Trophoblast cell (in vitro differentiated cells and primary cell): ENCODE measurements around the gene ARL14EP.

Experiments
- DNase-seq, 2 donors: peaks; one replicate each; pipeline ENCODE4 v3.0.0-alpha.2; 2016
- H2AFZ ChIP-seq: 2 replicates; pipeline ENCODE4 v1.6.1; 2013; ENCODE audit warnings: low read length, moderate library complexity, mild to moderate bottlenecking; ENCODE audit not compliant: insufficient read depth, poor library complexity
- H2AK5ac ChIP-seq: 2 replicates; pipeline ENCODE4 v1.6.1; 2013; ENCODE audit warnings: mild to moderate bottlenecking, low read length
- H2BK120ac ChIP-seq: 2 replicates; pipeline ENCODE4 v1.6.1; 2013; ENCODE audit warnings: low read length, mild to moderate bottlenecking, moderate library complexity; ENCODE audit not compliant: insufficient read depth, poor library complexity
- H2BK12ac ChIP-seq: 2 replicates; pipeline ENCODE4 v1.6.1; 2013; ENCODE audit warnings: mild to moderate bottlenecking, low read length, moderate library complexity
- H2BK5ac ChIP-seq: 2 replicates; pipeline ENCODE4 v1.6.1; 2013; ENCODE audit warnings: low read length, low read depth, moderate library complexity, mild to moderate bottlenecking; ENCODE audit not compliant: poor library complexity
- H3K14ac ChIP-seq: 2 replicates; pipeline ENCODE4 v1.6.1; 2013; ENCODE audit warnings: mild to moderate bottlenecking, low read length
- H3K18ac ChIP-seq: 2 replicates; pipeline ENCODE4 v1.6.1; 2013; ENCODE audit warnings: mild to moderate bottlenecking, low read length
- H3K23ac ChIP-seq: 2 replicates; pipeline ENCODE4 v1.6.1; 2013; ENCODE audit warnings: low read length
- H3K27ac ChIP-seq: 2 replicates; pipeline ENCODE4 v1.5.1; 2013; ENCODE audit warnings: low read depth, mild to moderate bottlenecking, inconsistent platforms, low read length, moderate library complexity
- H3K27me3 ChIP-seq: 2 replicates; pipeline ENCODE4 v1.6.1; 2013; ENCODE audit warnings: inconsistent platforms, mild to moderate bottlenecking, low read length, moderate library complexity; ENCODE audit not compliant: insufficient read depth
- H3K36me3 ChIP-seq, 2 experiments: 1 replicate in 1 of 2; 2 replicates in 1 of 2; pipeline ENCODE4 v1.6.1; 2013; ENCODE audit warnings: low read length in 2 of 2, mild to moderate bottlenecking in 2 of 2, moderate library complexity in 1 of 2; ENCODE audit not compliant: insufficient read depth in 2 of 2, control insufficient read depth in 1 of 2
- H3K4ac ChIP-seq: 2 replicates; pipeline ENCODE4 v1.6.1; 2013; ENCODE audit warnings: low read depth, mild to moderate bottlenecking, low read length, moderate library complexity
- H3K4me1 ChIP-seq, 2 experiments: 1 replicate in 1 of 2; 2 replicates in 1 of 2; pipeline ENCODE4 v1.6.1; 2013; ENCODE audit warnings: low read length in 2 of 2, mild to moderate bottlenecking in 2 of 2, moderate library complexity in 1 of 2; ENCODE audit not compliant: insufficient read depth in 2 of 2, control insufficient read depth in 1 of 2
- H3K4me2 ChIP-seq: 2 replicates; pipeline ENCODE4 v1.6.1; 2013; ENCODE audit warnings: inconsistent platforms, mild to moderate bottlenecking, low read length, moderate library complexity
- H3K4me3 ChIP-seq: 2 replicates; pipeline ENCODE4 v1.5.1; 2013; ENCODE audit warnings: mild to moderate bottlenecking, low read depth, low read length, inconsistent platforms
- H3K79me1 ChIP-seq: one replicate; pipeline ENCODE4 v1.6.1; 2013; ENCODE audit warnings: low read length
- H3K79me2 ChIP-seq: 2 replicates; pipeline ENCODE4 v1.6.1; 2013; ENCODE audit warnings: low read length, mild to moderate bottlenecking; ENCODE audit not compliant: control insufficient read depth, insufficient read depth, poor library complexity
- H3K9ac ChIP-seq: 2 replicates; pipeline ENCODE4 v1.6.1; 2013; ENCODE audit warnings: mild to moderate bottlenecking, low read length
- H3K9me3 ChIP-seq: 2 replicates; pipeline ENCODE4 v1.6.1; 2013; ENCODE audit warnings: low read depth, mild to moderate bottlenecking, control low read depth, inconsistent platforms, low read length; ENCODE audit not compliant: insufficient read depth
- H4K12ac ChIP-seq: 2 replicates; pipeline ENCODE4 v1.6.1; 2013; ENCODE audit warnings: low read depth, mild to moderate bottlenecking, low read length, moderate library complexity
- H4K8ac ChIP-seq: 2 replicates; pipeline ENCODE4 v1.6.1; 2013; ENCODE audit warnings: low read depth, mild to moderate bottlenecking, low read length, moderate library complexity
- H4K91ac ChIP-seq: one replicate; pipeline ENCODE4 v1.6.1; 2013; ENCODE audit warnings: low read depth, mild to moderate bottlenecking, low read length, moderate library complexity
- WGBS: extraction: QIAGEN DNeasy Blood & Tissue Kit; methylation state at CpG from one replicate; pipeline ENCODE4 v1.1.7; 2013; ENCODE audit warnings: missing lambda C conversion rate; ENCODE audit not compliant: insufficient read length, insufficient coverage; ENCODE audit errors: extremely low coverage; 5-methylcytosine and 5-hydroxymethylcytosine counted together

The ARL14EP gene

GRCh38 chr11:30282289-30282631 lies 40.6 kb upstream of the ARL14EP start:
- no peak overlapping the region for H2AK5ac ChIP-seq
- no peak overlapping the region for H3K9ac ChIP-seq
- H3K4me1 ChIP-seq = no peaks in the 10 kb centered on the region
- no peak overlapping the region for H2BK120ac ChIP-seq
- no peaks in the 10 kb centered on the region for H3K9me3 ChIP-seq
- H3K4ac ChIP-seq = no peak overlapping the region
- H2BK5ac ChIP-seq = no peak overlapping the region
- no peak overlapping the region for H4K12ac ChIP-seq
- no peak overlapping the region for H4K8ac ChIP-seq
- no peak overlapping the region for H4K91ac ChIP-seq
- H3K79me1 ChIP-seq = no peaks in the 10 kb centered on the region
- H3K36me3 ChIP-seq = no peaks in the 10 kb centered on the region
- H3K14ac ChIP-seq = no peak overlapping the region
- no peak overlapping the region for H3K27ac ChIP-seq
- no peak overlapping the region for H3K4me2 ChIP-seq
- no peaks in the 10 kb centered on the region for H3K27me3 ChIP-seq
- no peak overlapping the region for H3K23ac ChIP-seq
- H3K18ac ChIP-seq = no peak overlapping the region
- H3K4me3 ChIP-seq = no peak overlapping the region
- no CpG with 5 or more reads among the region's 3 CpGs for WGBS
- no peaks in the 10 kb centered on the region for H3K79me2 ChIP-seq
- no peak for DNase-seq
- H2AFZ ChIP-seq = no peak overlapping the region
- no peak overlapping the region for H2BK12ac ChIP-seq

DNA sequence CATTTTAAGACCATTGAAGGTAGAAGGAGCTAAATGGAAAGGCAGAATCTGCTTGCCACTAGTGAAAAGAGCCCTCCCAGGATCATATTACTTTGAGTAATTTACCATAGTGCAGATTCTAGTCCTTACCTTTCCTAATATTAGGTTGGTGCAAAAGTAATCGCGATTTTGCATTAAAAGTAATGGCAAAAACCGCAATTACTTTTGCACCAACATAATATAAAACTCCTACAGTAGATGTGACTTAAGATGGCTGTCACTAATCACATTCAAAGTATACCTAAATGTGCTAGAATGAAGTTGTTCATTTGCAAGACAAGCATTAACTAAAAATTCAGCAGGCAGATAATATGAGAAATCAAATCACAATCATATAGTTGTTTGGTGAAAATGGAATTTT lies 38.1 kb upstream of the ARL14EP start:
- Histone ChIP-seq H3K4me3 (no peak overlapping the region), H3K79me2 (no peaks in the 10 kb centered on the region), H2BK5ac (no peak overlapping the region), H3K18ac (no peak overlapping the region), H3K9ac (no peak overlapping the region), H3K27ac (no peak overlapping the region), H4K91ac (no peak overlapping the region), H3K9me3 (no peaks in the 10 kb centered on the region), H3K4ac (no peak overlapping the region), H2AK5ac (no peak overlapping the region), H3K4me2 (no peak overlapping the region), H3K27me3 (no peaks in the 10 kb centered on the region), H2BK120ac (no peak overlapping the region), H3K14ac (no peak overlapping the region), H2BK12ac (no peak overlapping the region), H3K79me1 (no peaks in the 10 kb centered on the region), H2AFZ (no peak overlapping the region), H4K12ac (no peak overlapping the region), H3K23ac (no peak overlapping the region), H3K4me1 (no peaks in the 10 kb centered on the region), H3K36me3 (no peaks in the 10 kb centered on the region), H4K8ac (no peak overlapping the region)
- WGBS = no CpG with 5 or more reads among the region's 3 CpGs
- no peak for DNase-seq

DNA sequence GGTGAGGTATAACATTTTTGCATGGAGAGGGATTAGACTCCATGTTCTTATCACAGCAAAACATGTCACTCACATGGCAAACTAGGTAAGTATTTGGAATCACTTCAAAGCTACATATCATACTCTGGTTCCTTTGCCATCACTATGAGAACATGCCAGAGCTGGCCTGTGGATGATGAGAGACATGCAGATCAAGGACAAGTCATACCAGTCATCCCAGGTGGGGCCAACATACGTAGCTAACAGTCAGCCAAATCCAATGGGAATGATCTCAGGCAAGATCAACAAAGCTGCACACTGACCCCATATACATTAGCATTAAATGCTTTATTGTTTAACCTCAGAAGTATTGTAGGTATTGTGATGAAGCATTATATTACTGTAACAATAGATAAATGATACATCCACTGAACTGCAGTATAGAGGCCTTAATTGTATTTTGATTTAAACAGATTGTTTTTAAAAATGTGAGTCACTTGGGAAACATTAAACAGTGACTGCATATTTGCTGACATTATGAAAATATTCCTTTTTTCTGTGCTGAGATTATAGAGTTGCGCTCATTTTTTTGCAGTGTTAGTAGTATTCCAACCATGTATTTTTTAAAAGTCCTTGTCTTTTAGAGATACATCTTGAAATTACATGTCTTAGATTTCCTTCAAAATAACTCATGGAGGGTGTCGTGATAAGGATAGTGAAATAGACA lies 37.3 kb upstream of the ARL14EP start:
- Histone ChIP-seq H2AK5ac (no peak overlapping the region), H3K79me2 (no peaks in the 10 kb centered on the region), H2BK12ac (no peak overlapping the region), H3K9me3 (no peaks in the 10 kb centered on the region), H3K4me2 (no peak overlapping the region), H2AFZ (no peak overlapping the region), H3K18ac (no peak overlapping the region), H2BK5ac (no peak overlapping the region), H3K36me3 (no peaks in the 10 kb centered on the region), H3K27ac (no peak overlapping the region), H3K4me1 (no peaks in the 10 kb centered on the region), H3K23ac (no peak overlapping the region), H4K8ac (no peak overlapping the region), H4K91ac (no peak overlapping the region), H3K27me3 (no peaks in the 10 kb centered on the region), H3K79me1 (no peaks in the 10 kb centered on the region), H3K14ac (no peak overlapping the region), H2BK120ac (no peak overlapping the region), H3K4me3 (no peak overlapping the region), H4K12ac (no peak overlapping the region), H3K4ac (no peak overlapping the region), H3K9ac (no peak overlapping the region)
- DNase-seq = no peak
- WGBS = no CpG with 5 or more reads among the region's 3 CpGs

- Histone ChIP-seq H3K27ac (no peak overlapping the region), H2BK5ac (no peak overlapping the region), H4K8ac (no peak overlapping the region), H3K4ac (no peak overlapping the region), H2BK120ac (no peak overlapping the region), H3K79me2 (no peaks in the 10 kb centered on the region), H2AK5ac (no peak overlapping the region), H2BK12ac (no peak overlapping the region), H3K9me3 (peaks cover 5% of the 10 kb centered on the region), H2AFZ (no peak overlapping the region), H4K12ac (no peak overlapping the region), H3K14ac (no peak overlapping the region), H3K23ac (no peak overlapping the region), H3K27me3 (no peaks in the 10 kb centered on the region), H3K18ac (no peak overlapping the region), H3K79me1 (no peaks in the 10 kb centered on the region), H4K91ac (no peak overlapping the region), H3K4me1 (no peaks in the 10 kb centered on the region), H3K9ac (no peak overlapping the region), H3K4me3 (no peak overlapping the region), H3K4me2 (no peak overlapping the region), H3K36me3 (no peaks in the 10 kb centered on the region)
- WGBS = no CpG with 5 or more reads among the region's 4 CpGs
- no peak for DNase-seq
Measured at GRCh38 chr11:30291331-30291730, 31.6 kb upstream of the ARL14EP start.
